GM12878 (cell line): Measurements from ENCODE around the gene FGD6. TPM values are rescaled to one million over a fixed set of nuclear protein-coding genes. Genes with fewer than 3 reads are reported as not detected.

Experiments used
- ATAC-seq: fragments of 200-7000 bp; cut with Tn5 transposase; 3 replicates; pipeline ENCODE4 v1.9.1; 2020; ENCODE audit warnings: mild to moderate bottlenecking, moderate library complexity
- BruUV-seq: library from RNA; stranded (reverse); fragments of 400-500 nt; replicated peaks from 2 replicates; lab custom pipeline; 2021; lab: Mats Ljungman, UMichigan
- CTCF ChIA-PET: fragments of 300-600 bp; sonication (Branson Sonifier 250); formaldehyde crosslinking; extraction: SDS; loops from one replicate; lab custom pipeline; 2021; ENCODE audit warnings: inconsistent platforms; lab: Yijun Ruan, JAX
- POLR2A ChIA-PET: fragments of 350-600 bp; formaldehyde crosslinking; extraction: SDS; loops from one replicate; lab custom pipeline; 2021; ENCODE audit warnings: inconsistent platforms; lab: Charles Lee
- RAD21 ChIA-PET: fragments of 300-600 bp; sonication (Branson Sonifier 250); formaldehyde crosslinking; loops from one replicate; lab custom pipeline; 2023; ENCODE audit warnings: antibody characterized with exemption; ENCODE audit not compliant: unreplicated experiment; lab: Charles Lee
- SMC1A ChIA-PET: fragments of 300-600 bp; sonication (Branson Sonifier 250); formaldehyde crosslinking; loops from one replicate; lab custom pipeline; 2023; ENCODE audit not compliant: unreplicated experiment, uncharacterized antibody; lab: Charles Lee
- DNase-seq: peaks from one replicate; pipeline ENCODE4 v3.0.0-alpha.2; 2011; ENCODE audit warnings: low read depth, low spot score
- FAIRE-seq: peaks from 3 replicates; lab custom pipeline; 2011; peaks lifted over from hg19 to GRCh38; lab: Jason Lieb, UNC
- H2AFZ ChIP-seq: 2 replicates; pipeline ENCODE4 v1.6.0; 2011; ENCODE audit warnings: low read depth, low read length, control low read depth; ENCODE audit not compliant: control insufficient read depth
- H3K27ac ChIP-seq: 2 replicates; pipeline ENCODE4 v1.5.1; 2011; ENCODE audit warnings: control low read depth; ENCODE audit not compliant: control insufficient read depth, insufficient read depth
- H3K27me3 ChIP-seq, 2 experiments: replicated peaks in 1 of 2; 2 replicates each; pipeline versions ENCODE4 v1.6.0 to v1.6.1; 2011; ENCODE audit warnings: low read length in 1 of 2; ENCODE audit not compliant: control insufficient read depth in 2 of 2, insufficient read depth in 2 of 2
- H3K36me3 ChIP-seq, 2 experiments: 2 replicates each; pipeline ENCODE4 v1.5.1; 2011; ENCODE audit warnings: low read length in 1 of 2; ENCODE audit not compliant: control insufficient read depth in 2 of 2, insufficient read depth in 2 of 2
- H3K4me1 ChIP-seq: 2 replicates; pipeline ENCODE4 v1.6.1; 2011; ENCODE audit warnings: mild to moderate bottlenecking, low read length, moderate library complexity, mixed read lengths; ENCODE audit not compliant: control insufficient read depth, insufficient read depth
- H3K4me2 ChIP-seq: 2 replicates; pipeline ENCODE4 v1.6.0; 2011; ENCODE audit warnings: control low read depth; ENCODE audit not compliant: control insufficient read depth, insufficient read depth
- H3K4me3 ChIP-seq: fragments of 200-600 bp; sonication (generic); 2 replicates; pipeline ENCODE4 v1.5.1; 2016
- H3K79me2 ChIP-seq: 2 replicates; pipeline ENCODE4 v1.6.0; 2011; ENCODE audit warnings: low read length; ENCODE audit not compliant: control insufficient read depth, insufficient read depth
- H3K9ac ChIP-seq: 2 replicates; pipeline ENCODE4 v1.8.0; 2011; ENCODE audit warnings: low read length, control low read depth, mixed read lengths; ENCODE audit not compliant: control insufficient read depth, insufficient read depth
- H3K9me3 ChIP-seq: replicated peaks from 3 replicates; pipeline ENCODE4 v1.5.1; 2011; ENCODE audit warnings: mild to moderate bottlenecking, low read length; ENCODE audit not compliant: control insufficient read depth, insufficient read depth
- H4K20me1 ChIP-seq: 2 replicates; pipeline ENCODE4 v1.6.0; 2011; ENCODE audit not compliant: control insufficient read depth, insufficient read depth
- BHLHE40 ChIP-seq, 2 experiments: fragments of 450-650 bp in 1 of 2; IDR thresholded peaks; 2 replicates each; pipeline ENCODE4 v1.6.1; 2011 to 2017; ENCODE audit warnings: low read depth in 2 of 2, borderline replicate concordance in 1 of 2, improper control_type of control experiment in 1 of 2, low read length in 1 of 2, mild to moderate bottlenecking in 1 of 2
- BMI1 ChIP-seq: fragments of 450-650 bp; IDR thresholded peaks from 2 replicates; pipeline ENCODE4 v1.6.1; 2016; ENCODE audit warnings: mild to moderate bottlenecking, moderate library complexity, borderline replicate concordance
- EGR1 ChIP-seq, 2 experiments: IDR thresholded peaks; 1 replicate in 1 of 2; 2 replicates in 1 of 2; pipeline ENCODE4 v1.6.1; 2011 to 2012; ENCODE audit warnings: low read depth in 2 of 2, low read length in 2 of 2, borderline replicate concordance in 1 of 2, mild to moderate bottlenecking in 1 of 2, moderate library complexity in 1 of 2
- EP300 ChIP-seq, 2 experiments: fragments of 150-350 bp in 1 of 2; IDR thresholded peaks; 2 replicates each; pipeline ENCODE4 v1.6.1; 2011 to 2012; ENCODE audit warnings: low read depth in 2 of 2, low read length in 2 of 2, borderline replicate concordance in 1 of 2, improper control_type of control experiment in 1 of 2, inconsistent platforms in 1 of 2; ENCODE audit not compliant: control insufficient read depth in 1 of 2
- HCFC1 ChIP-seq: fragments of 150-350 bp; IDR thresholded peaks from 2 replicates; pipeline ENCODE4 v1.6.1; 2014; ENCODE audit warnings: low read length
- LARP7 ChIP-seq: fragments of 450-650 bp; IDR thresholded peaks from 2 replicates; pipeline ENCODE4 v1.6.1; 2017; ENCODE audit warnings: mild to moderate bottlenecking
- MTA2 ChIP-seq: fragments of 450-650 bp; IDR thresholded peaks from 2 replicates; pipeline ENCODE4 v1.6.1; 2016; ENCODE audit warnings: low read depth, mild to moderate bottlenecking, moderate library complexity
- NRF1 ChIP-seq: conservative IDR thresholded peaks from 2 replicates; pipeline ENCODE4 v1.6.1; 2011; ENCODE audit warnings: mild to moderate bottlenecking, low read depth, low read length, improper control_type of control experiment
- PKNOX1 ChIP-seq: fragments of 450-650 bp; IDR thresholded peaks from 2 replicates; pipeline ENCODE4 v1.6.1; 2016; ENCODE audit warnings: mild to moderate bottlenecking
- RCOR1 ChIP-seq: conservative IDR thresholded peaks from 2 replicates; pipeline ENCODE4 v1.6.1; 2012; ENCODE audit warnings: low read depth, low read length, improper control_type of control experiment
- SMAD1 ChIP-seq: fragments of 450-650 bp; IDR thresholded peaks from 2 replicates; pipeline ENCODE4 v1.6.1; 2018; ENCODE audit warnings: mild to moderate bottlenecking, low read depth; ENCODE audit not compliant: partially characterized antibody
- SMC3 ChIP-seq: IDR thresholded peaks from 2 replicates; pipeline ENCODE4 v1.6.1; 2011; ENCODE audit warnings: low read length, improper control_type of control experiment, borderline replicate concordance
- SUPT20H ChIP-seq: IDR thresholded peaks from 2 replicates; pipeline ENCODE4 v1.6.1; 2011; ENCODE audit warnings: low read depth, mild to moderate bottlenecking, low read length, moderate library complexity, borderline replicate concordance; ENCODE audit not compliant: control insufficient read depth
- TCF3 ChIP-seq: IDR thresholded peaks from 2 replicates; pipeline ENCODE4 v1.6.1; 2012; ENCODE audit warnings: low read depth, mild to moderate bottlenecking, low read length, borderline replicate concordance; ENCODE audit not compliant: insufficient read depth
- ZNF384 ChIP-seq: IDR thresholded peaks from 2 replicates; pipeline ENCODE4 v1.6.1; 2012; ENCODE audit warnings: low read depth, mild to moderate bottlenecking, low read length, improper control_type of control experiment, borderline replicate concordance
- WGBS: methylation state at CpG from one replicate; pipeline ENCODE4 v1.1.6; 2016; ENCODE audit warnings: low lambda C conversion rate; ENCODE audit not compliant: insufficient replicate concordance, insufficient coverage; ENCODE audit errors: missing lambda C conversion rate; 5-methylcytosine and 5-hydroxymethylcytosine counted together
- in situ Hi-C: fragments of 300-500 bp; cut with MboI; formaldehyde crosslinking; loops from 9 replicates; pipeline ENCODE4 v1.14.3; 2018; ENCODE audit warnings: mixed read lengths
- intact Hi-C: fragments of 100-400 bp; cut with micrococcal nuclease; formaldehyde crosslinking; loops from one replicate; pipeline ENCODE4 v1.14.2; 2022; ENCODE audit not compliant: unreplicated experiment
- polyA plus RNA-seq, 11 experiments: library from polyadenylated mRNA; depleted of rRNA in 4 of 11; unstranded in 6 of 11; stranded (reverse) in 5 of 11; fragments of >200 nt; fragmentation: Nextera tagmentation in 4 of 11; fragmentation: Illumina TruSeq in 1 of 11; extraction: Ambion mirVana in 4 of 11; extraction: Trizol in 1 of 11; gene quantifications; 1 replicate in 1 of 11; 2 replicates in 10 of 11; pipeline versions ENCODE4 v1.2.1 to v1.2.3, GENCODE V29; 2011 to 2016; ENCODE audit warnings: inconsistent platforms in 2 of 11, missing spikeins in 2 of 11, low read depth in 1 of 11
- total RNA-seq, 4 experiments: library from RNA; depleted of rRNA in 3 of 4; stranded (reverse); fragments of >200 nt in 3 of 4; fragmentation: Illumina TruSeq in 1 of 4; extraction: Trizol in 1 of 4; gene quantifications; 2 replicates each; pipeline versions ENCODE4 v1.2.1 to v1.2.3, GENCODE V29; 2013 to 2021
- TF ChIP-seq, protein P1 (sequence below): IDR thresholded peaks from 2 replicates; pipeline ENCODE4 v1.6.1; 2012; ENCODE audit warnings: low read depth, low read length, improper control_type of control experiment
- TF ChIP-seq, protein P2 (sequence below): fragments of 450-650 bp; IDR thresholded peaks from 2 replicates; pipeline ENCODE4 v1.6.1; 2017; ENCODE audit warnings: mild to moderate bottlenecking

FGD6 gene
- total and polyA plus RNA-seq, 10 of the 15 experiments (the other 5 are each of a cell fraction or from before 2014, with no cell fraction given), result 2.4 to 15.5 (median 8.9) TPM

DNA sequence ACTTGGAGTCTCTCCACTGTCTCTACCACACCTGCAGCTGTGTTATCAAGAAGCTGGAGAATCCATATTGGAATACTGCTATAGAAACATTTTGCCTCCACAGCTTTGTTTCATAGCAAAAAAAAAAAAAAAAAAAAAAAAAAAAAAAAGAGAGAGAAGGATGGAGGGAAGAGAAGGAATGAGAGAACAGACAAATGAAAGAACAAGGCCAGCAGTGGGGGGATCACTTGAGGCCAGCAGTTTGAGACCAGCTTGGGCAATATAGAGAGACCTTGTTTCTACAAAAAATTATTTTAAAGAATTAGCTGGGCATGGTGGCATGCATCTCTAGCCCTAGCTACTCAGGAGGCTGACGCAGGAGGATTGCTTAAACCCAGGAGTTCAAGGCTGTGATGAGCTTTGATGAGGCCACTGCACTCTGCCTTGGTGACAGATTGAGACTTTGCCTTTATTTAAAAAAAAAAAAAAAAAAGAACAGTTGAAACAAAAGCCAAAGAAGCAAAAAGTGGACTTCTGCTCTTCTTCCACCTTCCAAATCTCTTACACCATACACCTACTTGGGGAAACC is 8.5 kb upstream of the FGD6 start:
- BruUV-seq, result no TSS peak
- H3K4me2 ChIP-seq, result no peak overlapping the region
- 100% methylated on average over 1 of the region's 1 CpG for WGBS
- H4K20me1 ChIP-seq, result no peaks in the 10 kb centered on the region
- DNase-seq (no peak), FAIRE-seq (no peak), ATAC-seq (no peak)
- ChIA-PET RAD21 (interaction anchor here (0.6 kb wide), 1 partner anchor 282 kb away, joined by 3 read pairs; no protein-coding TSS in a partner anchor), POLR2A (interaction anchor here (0.6 to 0.7 kb wide), 3 partner anchors 14 to 70 kb away, joined by 3 read pairs; no protein-coding TSS in a partner anchor), CTCF (interaction anchor here (0.7 to 2.1 kb wide), 4 partner anchors 10 to 309 kb away, joined by 3 to 7 read pairs (median 5); no protein-coding TSS in a partner anchor), SMC1A (interaction anchor here (0.6 to 1.0 kb wide), 3 partner anchors 10 to 445 kb away, joined by 3 read pairs; no protein-coding TSS in a partner anchor)
- in situ Hi-C loops (no loop called here), intact Hi-C loops (no loop called here)
- no peaks in the 10 kb centered on the region for H3K4me1 ChIP-seq
- H3K79me2 ChIP-seq, result peaks cover 79% of the 10 kb centered on the region
- no peak overlapping the region for H3K9ac ChIP-seq
- TF ChIP-seq MTA2 (no peak), LARP7 (no peak), EGR1 (IDR thresholded peaks at IDR 0.05; ENCODE audit: borderline replicate concordance in 1 of 2, low read depth in 2 of 2, low read length in 2 of 2) (no peak), PKNOX1 (no peak), EP300 (IDR thresholded peaks at IDR 0.05; ENCODE audit: borderline replicate concordance in 1 of 2, control insufficient read depth in 1 of 2, low read depth in 2 of 2, low read length in 2 of 2) (no peak), HCFC1 (no peak), SMC3 (no peak), TCF3 (no peak), NRF1 (no peak), BHLHE40 (IDR thresholded peaks at IDR 0.05; ENCODE audit: borderline replicate concordance in 1 of 2, low read depth in 2 of 2, low read length in 1 of 2) (no peak), ZNF384 (no peak), SUPT20H (no peak), BMI1 (no peak), SMAD1 (no peak), RCOR1 (no peak)
- TF ChIP-seq, protein P1, sequence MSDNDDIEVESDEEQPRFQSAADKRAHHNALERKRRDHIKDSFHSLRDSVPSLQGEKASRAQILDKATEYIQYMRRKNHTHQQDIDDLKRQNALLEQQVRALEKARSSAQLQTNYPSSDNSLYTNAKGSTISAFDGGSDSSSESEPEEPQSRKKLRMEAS, result no peak
- TF ChIP-seq, protein P2, sequence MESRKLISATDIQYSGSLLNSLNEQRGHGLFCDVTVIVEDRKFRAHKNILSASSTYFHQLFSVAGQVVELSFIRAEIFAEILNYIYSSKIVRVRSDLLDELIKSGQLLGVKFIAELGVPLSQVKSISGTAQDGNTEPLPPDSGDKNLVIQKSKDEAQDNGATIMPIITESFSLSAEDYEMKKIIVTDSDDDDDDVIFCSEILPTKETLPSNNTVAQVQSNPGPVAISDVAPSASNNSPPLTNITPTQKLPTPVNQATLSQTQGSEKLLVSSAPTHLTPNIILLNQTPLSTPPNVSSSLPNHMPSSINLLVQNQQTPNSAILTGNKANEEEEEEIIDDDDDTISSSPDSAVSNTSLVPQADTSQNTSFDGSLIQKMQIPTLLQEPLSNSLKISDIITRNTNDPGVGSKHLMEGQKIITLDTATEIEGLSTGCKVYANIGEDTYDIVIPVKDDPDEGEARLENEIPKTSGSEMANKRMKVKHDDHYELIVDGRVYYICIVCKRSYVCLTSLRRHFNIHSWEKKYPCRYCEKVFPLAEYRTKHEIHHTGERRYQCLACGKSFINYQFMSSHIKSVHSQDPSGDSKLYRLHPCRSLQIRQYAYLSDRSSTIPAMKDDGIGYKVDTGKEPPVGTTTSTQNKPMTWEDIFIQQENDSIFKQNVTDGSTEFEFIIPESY, result no peak
- peaks cover 3 to 9% of the 10 kb centered on the region in 2 experiments for H3K36me3 ChIP-seq
- no peak overlapping the region for H3K4me3 ChIP-seq
- H2AFZ ChIP-seq, result no peak overlapping the region
- no peaks in the 10 kb centered on the region for H3K9me3 ChIP-seq
- H3K27ac ChIP-seq, result no peak overlapping the region
- H3K27me3 ChIP-seq, result no peaks in the 10 kb centered on the region
